TTC549 (cell line): ENCODE data around the gene PLTP.
"Not testable (repeated sequence)": the region's sequence is repeated elsewhere in the genome, so short reads cannot be mapped to it uniquely, and the experiment has no call there.

Experiments used
- FAIRE-seq: peaks from 2 replicates; lab custom pipeline; 2012; peaks lifted over from hg19 to GRCh38; lab: Jason Lieb, UNC

Gene PLTP

DNA sequence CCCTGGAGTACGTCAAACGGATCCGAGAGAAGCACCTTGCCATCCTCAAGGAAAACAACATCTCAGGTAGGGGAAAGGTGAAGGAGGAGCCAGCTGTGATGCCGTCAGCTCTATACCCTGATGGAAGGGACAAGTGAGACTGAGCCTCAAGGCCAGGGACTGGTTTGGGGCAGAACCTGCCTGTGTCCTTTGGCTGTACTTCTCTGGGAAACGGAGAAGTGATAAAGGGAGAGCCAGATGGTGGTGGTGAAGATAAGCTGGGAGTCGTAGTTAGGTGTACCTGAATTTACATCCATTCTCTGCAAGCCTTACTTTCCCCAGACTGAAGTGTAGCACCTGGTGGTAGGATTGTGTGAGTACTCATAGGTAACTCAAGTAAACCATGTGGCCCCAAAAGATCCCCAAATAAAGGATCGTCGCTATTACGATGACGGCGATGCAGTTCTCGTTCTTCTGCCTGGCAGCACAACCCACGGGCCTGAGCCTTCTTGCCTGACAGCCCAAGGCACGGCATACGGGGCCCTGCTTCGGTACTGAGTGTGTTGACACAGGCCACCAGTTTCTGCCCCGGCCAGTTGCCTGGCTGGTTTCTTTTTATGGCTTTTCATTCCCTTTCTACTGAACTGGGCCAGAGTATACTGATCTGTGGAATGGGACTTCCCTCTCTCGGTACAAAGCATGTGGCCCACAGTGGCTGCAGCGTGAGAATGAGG, 33.2 kb upstream of the PLTP start:
- FAIRE-seq: no peak

DNA sequence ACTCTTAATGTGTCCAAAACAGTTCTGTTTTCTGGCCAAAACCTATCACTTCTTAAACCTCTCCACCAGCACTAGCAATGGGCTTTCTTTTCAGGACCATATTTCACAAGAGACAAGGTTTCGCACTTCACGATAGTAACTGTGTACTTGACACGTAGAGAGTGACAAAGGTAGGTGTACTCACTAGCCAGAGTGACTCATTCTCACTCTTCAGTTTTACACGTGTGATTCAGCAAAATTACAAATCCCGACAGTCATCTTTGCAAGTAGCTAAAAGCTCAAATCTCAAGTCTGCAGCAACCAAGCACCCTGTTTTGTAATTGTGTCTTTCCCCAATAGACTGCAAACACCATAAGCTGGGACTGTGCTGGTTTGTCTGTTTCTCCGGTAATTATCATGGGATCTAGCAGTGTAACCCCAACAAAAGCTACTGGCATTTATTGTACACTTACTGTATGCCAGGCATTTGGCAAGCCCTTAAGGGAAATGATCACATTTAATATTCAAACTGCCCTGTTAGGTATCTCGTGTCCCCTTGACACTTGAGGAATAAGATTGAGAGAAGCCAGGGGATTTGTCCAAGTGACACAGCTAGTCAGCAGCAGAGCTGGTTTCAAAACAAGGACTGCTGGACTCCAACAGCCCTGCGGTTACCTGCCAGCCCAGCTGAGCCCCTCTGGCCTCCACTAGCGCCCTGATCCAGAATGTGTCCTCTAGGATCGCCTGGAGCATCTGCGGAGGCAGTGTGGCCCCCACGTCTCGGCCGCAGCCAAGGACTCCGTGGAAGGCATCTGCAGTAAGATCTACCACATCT, 32.4 kb upstream of the PLTP start:
- no peak for FAIRE-seq

DNA sequence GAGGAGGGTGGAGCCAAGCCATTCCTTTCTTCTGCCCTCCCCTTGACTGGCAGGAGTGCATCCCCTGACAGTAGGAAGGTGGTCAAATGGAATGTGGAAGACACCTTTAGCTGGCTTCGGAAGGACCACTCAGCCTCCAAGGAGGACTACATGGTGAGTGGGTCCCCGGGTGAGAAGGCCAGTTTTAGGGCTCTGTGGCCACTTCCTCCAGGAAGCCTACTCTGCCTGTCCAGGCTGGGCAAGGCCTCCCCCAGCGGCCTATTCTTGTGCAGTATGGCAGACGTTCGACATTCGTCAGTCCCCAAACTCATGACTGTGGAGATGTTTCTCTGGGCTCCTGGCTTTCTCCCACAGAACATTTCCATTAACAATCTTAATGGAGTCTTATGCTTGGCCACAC, 31.7 kb upstream of the PLTP start:
- no peak for FAIRE-seq

DNA sequence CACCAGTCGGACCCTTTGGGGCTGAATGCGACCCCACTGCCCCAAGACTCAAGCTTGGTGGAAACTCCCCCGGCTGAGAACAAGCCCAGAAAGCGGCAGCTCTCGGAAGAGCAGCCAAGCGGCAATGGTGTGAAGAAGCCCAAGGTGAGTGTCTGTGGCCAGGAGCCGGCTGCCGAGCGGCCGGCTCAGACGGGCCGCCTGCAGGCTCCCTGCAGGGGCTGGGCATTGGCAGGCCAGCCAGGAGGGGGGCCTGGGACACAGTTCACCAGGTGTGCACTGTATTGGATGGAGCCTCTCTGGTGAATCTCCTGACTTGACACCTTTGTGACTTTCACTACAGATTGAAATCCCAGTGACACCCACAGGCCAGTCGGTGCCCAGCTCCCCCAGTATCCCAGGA, 28.5 kb upstream of the PLTP start:
- FAIRE-seq: no peak

DNA sequence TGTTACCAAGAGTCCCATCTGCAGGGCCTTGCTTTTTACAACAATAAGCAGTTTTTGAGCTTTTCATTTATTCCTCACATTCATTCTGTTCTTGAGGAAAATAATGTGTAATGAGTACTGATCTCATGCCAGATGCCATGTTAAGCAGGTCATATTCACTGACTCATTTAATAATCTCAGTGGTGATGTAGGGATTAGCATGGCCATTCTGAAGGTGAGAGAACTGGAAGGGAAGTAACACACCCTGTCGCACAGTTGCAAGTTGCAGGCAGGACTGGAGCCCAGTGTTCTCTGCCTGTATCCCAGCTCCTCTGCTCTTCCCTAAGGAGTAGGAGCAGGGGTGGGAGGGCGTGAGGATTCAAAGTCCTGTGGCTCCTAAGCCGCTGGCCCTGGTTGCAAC, 28.1 kb upstream of the PLTP start:
- no peak for FAIRE-seq

DNA sequence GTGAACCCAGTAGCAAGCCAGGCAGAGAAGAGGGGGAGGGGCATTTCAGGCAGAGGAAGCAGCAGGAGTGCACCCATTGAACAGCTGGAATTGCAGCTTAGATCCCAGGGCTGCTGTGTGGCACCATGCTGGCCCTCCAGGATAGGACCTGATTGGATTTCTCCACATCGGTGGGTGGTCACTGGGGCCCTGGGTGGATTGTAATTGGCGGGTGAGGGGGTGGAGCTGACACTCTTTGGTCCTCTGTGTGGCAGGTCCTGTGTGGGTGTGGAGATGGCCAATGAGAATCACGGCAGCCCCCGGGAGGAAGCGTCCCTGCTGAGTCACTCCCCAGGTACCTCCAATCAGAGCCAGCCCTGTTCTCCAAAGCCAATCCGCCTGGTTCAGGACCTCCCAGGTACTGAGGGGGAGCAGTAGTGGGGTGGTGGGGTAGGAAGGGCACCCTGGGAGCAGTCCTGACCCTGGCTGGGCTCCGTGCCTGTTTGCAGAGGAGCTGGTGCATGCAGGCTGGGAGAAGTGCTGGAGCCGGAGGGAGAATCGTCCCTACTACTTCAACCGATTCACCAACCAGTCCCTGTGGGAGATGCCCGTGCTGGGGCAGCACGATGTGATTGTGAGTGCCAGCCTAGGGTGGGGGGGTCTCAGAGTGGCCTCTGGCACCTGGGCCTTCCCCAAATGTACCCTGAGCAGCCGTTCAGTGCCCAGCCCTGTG, 26.9 kb upstream of the PLTP start:
- FAIRE-seq: no peak

DNA sequence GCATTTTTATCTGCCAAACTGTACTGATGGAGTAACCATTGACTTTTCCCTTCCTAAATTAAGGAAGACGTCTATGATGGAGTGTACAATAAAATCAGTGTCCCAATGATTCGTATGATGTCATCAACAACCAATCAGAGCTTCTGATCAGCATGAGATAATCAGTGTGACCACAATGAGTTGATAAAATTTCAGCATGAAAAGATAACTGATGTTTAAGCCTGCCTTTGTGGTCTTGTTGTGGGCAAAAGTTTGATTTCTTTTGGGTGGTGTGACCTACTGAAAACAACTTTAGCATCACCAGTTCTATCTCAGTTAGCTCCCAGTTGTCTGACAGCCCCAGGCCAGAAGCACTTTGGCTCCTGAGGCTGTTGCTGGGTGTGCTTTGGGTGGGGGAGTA, 25.8 kb upstream of the PLTP start:
- no peak for FAIRE-seq

DNA sequence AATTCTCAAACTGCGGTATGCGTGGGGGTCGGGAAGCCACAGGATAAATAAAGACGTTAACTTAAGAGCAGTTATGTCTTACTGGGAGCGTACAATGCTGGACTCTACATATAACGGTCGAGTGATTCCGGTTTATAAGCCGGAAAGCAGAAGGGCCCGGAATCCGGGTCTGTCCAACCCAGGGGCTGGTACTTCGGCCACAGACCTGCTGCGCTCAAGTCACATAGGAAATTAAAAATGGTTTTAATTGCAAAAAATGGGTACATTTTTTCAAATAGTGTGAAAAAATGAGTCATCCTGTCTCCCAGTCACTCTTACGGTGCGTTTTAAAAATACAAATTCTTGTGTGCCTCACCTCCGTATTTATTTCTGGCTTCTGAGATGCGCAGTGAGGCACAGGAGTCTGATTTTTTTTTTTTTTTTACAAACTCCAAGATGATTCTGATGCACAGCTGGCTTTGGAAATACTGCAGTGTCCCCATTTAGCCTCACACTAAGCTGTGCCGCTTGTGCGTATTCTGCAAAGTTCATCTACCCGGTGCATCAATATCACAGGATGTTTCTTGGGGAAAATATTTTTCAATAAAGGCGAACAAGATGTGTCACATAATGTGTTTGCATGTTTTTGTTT, 23.6 kb upstream of the PLTP start:
- no peak for FAIRE-seq

DNA sequence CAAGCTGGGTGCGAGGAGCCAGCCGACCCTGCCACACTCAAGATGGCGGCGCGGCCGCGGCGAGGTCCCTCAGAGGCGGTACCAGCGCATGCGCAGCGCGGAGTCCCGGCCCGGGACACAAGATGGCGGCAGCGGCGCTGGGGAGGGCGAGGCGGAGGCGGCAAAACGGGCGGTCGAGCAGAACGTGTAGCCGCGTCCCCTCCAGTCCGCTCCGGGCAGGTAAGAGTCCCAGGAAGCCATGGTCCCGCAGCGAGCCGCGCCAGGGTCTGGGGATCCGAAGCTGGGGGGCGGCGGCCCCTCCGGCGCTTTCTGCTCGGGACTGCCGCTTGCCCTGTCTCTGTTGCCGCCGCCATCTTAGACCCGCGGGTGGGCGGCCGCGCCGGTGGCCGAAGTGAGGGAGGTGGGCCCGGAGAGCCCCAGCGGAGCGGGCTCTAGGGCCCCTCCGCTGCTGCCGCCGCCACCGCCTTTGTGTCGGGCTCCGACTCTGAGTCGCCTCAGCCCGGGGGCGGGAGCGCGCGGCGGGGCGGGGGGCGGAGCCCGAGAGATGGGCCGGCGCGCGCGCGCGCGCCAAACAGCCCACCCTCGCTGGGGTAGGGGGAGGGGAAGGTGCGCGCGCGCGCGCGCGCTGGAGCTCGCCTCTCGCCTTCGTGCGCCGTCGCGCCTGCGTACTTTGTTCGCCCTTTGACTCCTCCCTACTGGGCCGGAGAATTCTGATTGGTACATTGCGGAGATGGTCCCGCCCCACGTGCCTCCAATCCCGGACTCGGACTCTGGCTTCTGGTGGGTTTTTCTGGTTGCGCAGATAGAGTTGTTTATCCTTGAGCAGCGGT, 22.8 kb upstream of the PLTP start, which contains the start of gene PCIF1:
PCIF1 (plus strand) TSS at position 98 of the 830 bp plus-strand sequence. CDS start 4,317 bp downstream, outside the sequence.
- FAIRE-seq: no peak

DNA sequence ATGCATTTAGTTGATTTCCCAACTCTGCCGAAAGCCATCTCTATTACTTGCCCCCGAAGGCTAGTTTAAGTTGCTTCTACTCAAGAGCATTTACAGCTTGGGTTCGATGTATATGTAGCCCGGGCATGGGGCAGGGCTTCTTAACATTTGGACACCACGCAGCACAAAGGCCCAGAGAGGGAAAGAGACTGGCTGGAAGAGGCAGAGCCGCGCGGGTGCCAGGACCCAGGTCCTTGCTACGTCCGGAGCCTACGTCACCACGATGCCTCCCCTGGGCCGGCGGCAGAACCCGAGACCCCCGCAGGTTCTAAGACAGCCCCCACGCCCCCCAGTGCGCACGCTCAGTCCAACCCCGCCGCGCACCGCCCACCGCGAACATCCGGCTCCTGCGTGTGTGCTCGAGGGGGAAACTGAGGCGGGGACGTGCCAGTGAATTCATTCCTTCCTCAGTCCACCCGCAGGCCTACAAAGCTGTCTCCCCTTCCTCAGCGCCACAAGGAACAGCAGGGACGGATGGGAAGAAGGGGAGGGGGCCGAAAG, 22.2 kb upstream of the PLTP start:
- no peak for FAIRE-seq

DNA sequence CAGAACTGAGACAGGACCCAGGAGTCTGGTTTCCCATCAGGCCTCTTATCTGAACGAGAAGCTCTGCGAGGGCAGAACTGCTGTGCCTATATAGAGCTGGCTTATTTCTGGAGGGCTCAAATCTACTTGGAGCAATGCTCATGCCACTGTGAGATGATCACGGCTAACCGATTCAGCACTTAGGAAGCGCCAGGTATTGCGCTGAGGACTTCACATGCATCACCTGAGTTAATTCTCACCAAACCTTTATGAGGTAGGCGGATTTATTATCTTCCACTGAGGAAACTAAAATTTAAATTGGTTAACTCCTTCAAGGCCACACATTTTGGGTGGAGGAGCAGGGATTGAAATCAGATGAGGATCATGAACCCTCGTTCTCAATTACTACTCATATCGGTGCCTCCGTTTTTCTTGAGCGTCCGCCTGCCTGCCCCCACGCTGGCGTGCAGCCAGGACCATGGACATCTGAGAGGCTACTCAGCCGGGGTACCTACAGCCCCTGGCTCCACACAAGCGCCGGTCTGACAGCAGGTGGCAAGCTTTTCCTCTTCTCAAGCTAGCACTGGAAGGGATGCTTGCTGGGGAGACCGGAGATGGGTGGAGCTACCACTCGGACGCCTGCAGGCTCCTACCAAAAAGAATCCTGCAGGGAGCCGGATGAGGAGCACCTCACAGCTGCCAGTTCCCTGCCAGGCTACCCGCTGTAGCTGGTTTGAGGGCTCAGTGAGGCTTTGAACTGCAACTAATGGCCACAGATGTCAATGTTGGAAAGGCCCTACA, 21.5 kb upstream of the PLTP start:
- no peak for FAIRE-seq

DNA sequence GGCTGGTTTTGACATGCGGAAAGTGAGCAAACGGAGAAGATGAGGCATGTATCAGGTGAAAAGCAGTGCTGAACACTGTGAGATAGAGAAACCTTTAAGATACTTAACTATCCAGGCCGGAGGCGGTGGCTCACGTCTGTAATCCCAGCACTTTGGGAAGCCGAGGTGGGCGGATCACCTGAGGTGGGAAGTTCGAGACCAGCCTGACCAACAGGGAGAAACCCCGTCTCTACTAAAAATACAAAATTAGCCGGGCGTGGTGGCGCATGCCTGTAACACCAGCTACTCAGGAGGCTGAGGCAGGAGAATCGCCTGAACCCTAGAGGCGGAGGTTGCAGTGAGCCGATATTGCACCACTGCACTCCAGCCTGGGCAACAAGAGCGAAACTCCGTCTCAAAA, 19.7 kb upstream of the PLTP start:
- not testable (repeated sequence) for FAIRE-seq

DNA sequence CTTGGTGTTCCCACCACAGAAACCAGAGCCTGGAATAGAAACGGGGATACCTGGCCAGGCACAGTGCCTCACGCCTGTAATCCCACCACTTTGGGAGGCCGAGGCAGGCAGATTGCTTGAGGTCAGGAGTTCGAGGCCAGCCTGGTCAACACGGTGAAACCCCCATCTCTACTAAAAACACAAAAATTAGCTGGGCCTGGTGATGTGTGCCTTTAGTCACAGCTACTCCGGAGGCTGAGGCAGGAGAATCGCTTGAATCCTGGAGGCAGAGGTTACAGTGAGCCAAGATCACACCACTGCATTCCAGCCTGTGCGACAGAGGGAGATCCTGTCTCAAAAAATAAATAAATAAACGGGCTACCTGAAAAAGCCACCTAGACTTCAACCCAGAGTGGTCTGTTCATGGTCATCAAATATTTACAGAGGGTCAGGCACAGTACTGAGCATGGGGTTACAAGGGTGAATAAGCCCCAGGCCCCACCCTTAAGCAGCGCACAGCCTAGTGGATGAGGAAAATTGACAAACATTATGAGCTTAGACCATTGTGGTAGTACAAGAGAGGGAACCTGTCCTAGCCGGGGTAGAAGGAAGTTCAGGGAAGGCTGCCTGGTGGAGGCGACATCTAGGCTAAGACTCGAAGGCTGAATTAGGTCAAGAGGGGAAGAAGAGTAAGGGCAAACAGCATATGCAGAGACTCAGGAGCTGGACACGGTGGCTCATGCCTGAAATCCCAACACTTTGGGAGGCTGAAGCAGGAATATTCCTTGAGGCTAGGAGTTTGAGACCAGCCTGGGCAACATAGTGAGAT, 15.3 kb upstream of the PLTP start:
- FAIRE-seq: no peak

DNA sequence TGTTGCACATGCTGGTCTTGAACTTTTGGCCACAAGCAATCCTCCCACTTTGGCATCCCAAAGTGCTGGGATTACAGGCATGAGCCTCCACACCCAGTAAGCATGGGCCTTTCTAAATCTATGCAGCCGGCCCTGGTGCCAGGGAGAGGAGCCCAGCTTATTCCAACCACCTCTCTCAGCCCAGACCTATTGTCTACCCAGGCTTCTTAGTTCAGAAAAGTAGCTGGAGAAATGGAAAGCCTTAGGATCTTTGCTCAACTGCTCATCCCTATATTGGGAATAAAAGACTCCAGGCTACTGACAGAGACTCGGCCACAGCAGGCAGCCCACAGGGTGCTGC, 14.7 kb upstream of the PLTP start:
- no peak for FAIRE-seq

DNA sequence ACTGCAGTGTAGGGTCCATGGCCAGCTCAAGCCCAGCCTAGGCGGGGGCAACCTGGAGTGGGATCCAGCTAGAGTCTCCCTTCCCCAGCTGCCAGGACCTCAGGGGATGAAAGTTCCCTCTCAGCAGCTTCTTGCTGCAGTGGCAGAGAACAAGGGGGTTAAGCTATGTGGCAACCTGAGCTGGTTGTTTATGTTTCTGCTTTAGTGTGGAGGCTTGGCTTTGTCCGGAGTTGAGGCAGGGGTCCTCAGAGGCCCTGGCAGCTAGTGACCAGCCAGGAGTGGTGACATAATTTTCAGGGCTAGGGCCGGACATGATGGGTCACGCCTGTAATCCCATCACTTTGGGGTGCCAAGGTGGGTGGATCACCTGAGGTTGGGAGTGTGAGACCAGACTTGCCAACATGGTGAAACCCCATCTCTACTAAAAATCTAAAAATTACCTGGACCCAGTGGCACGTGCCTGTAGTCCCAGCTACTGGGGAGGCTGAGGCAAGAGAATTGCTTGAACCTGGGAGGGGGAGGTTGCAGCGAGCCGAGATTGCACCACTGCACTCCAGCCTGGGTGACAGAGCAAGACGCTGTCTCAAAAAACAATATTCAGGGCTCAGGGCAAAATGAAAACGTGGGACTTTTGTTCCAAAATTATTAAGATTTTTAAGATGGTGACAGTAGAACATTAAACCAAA, 14.0 kb upstream of the PLTP start:
- no peak for FAIRE-seq

DNA sequence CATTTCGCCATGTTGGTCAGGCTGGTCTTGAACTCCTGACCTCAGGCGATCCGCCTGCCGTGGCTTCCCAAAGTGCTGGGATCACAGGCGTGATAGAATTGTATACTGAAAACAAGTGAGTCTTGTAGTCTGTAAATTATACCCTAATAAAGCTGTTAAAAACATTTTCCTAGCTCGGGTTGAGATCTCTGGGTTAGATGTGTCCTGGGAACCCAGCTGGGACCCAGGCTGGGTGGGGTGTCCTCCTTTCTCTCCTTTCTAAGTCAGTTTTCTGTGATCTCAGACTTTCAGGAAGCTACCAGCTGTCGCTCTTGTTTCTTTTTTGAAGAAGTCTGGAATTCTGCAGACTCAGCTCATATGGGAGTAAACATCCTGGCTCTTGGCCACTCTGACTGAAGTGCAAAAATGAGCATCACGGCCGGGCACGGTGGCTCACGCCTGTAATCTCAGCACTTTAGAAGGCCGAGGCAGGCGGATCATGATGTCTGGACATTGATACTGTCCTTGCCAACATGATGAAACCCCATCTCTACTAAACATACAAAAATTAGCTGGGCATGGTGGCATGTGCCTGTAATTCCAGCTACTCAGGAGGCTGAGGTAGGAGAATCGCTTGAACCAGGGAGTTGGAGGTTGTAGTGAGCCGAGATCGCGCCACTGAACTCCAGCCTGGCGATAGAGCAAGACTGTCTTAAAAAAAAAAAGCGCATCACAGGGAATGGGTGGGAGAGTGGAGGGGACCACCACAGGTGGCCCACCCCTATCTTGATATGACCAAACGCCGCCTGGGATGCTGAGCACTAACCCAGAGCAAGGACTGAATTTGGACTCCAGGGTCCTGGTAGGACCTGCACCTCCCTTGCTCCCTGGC, 12.7 kb upstream of the PLTP start:
- FAIRE-seq: no peak

DNA sequence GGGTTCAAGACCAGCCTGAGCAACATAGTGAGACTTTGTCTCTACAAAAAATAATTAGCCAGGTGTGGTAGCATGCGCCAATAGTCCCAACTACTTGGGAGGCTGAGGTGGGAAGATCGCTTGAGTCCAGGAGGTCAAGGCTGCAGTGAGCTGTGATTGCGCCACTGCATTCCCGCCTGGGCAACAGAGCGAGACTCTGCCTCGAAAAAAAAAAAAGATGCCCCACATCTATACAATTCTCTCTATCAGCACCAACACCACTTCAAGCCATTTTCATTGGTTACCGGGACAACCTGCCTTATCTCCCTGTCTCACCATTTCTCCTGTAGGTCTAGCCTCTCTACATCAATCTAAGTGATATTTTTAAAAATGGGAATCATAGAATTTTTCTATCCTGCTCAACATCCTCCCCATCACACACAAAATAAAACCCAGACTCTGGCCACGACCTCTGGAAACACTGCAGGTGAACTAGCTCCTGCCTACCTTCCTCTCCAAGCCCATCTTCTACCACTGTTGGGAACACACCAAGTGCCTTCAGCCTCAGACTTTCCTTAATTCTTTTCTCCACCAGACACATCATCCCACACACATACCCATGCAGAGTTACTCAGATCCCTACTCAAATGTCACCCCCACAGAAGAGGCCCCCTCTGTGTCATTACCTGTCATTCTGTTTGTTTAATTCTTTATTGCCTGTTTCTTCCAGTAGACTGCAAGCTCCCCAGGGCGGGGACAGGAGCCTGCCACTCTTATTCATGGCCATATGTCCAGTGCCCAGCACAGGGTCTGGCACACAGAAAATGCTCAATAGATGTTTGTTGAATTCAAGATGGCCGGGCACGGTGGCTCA, 9.6 kb upstream of the PLTP start:
- FAIRE-seq: no peak
